GM12801 (cell line): ENCODE data around the gene TCTN1.

Source experiments
- CTCF ChIP-seq: IDR thresholded peaks from one replicate; pipeline ENCODE4 v1.5.1; 2011; ENCODE audit warnings: control low read depth; ENCODE audit not compliant: insufficient read length; ENCODE audit errors: extremely low read depth

The TCTN1 gene

GRCh38 chr12:110658878-110659277 lies 44.9 kb downstream of the TCTN1 start:
- TF ChIP-seq CTCF: no peak

- TF ChIP-seq CTCF: no peak
Measured at GRCh38 chr12:110661337-110661972, 47.5 kb downstream of the TCTN1 start.

GRCh38 chr12:110666892-110667291 lies 53.0 kb downstream of the TCTN1 start:
- TF ChIP-seq CTCF: no peak

- TF ChIP-seq CTCF: no peak
Measured at GRCh38 chr12:110667671-110668070, 53.7 kb downstream of the TCTN1 start.

- TF ChIP-seq CTCF: no peak
Measured at GRCh38 chr12:110668480-110669192, 54.7 kb downstream of the TCTN1 start.

- no peak for TF ChIP-seq CTCF
Measured at GRCh38 chr12:110669193-110669502, 55.2 kb downstream of the TCTN1 start.

GRCh38 chr12:110670161-110670701 lies 56.3 kb downstream of the TCTN1 start:
- TF ChIP-seq CTCF: no peak
